ENCODE data around the gene ZNF160.
"Not testable (repeated sequence)": the region's sequence is repeated elsewhere in the genome, so short reads cannot be mapped to it uniquely, and the experiment has no call there.

ZNF160 gene

DNA sequence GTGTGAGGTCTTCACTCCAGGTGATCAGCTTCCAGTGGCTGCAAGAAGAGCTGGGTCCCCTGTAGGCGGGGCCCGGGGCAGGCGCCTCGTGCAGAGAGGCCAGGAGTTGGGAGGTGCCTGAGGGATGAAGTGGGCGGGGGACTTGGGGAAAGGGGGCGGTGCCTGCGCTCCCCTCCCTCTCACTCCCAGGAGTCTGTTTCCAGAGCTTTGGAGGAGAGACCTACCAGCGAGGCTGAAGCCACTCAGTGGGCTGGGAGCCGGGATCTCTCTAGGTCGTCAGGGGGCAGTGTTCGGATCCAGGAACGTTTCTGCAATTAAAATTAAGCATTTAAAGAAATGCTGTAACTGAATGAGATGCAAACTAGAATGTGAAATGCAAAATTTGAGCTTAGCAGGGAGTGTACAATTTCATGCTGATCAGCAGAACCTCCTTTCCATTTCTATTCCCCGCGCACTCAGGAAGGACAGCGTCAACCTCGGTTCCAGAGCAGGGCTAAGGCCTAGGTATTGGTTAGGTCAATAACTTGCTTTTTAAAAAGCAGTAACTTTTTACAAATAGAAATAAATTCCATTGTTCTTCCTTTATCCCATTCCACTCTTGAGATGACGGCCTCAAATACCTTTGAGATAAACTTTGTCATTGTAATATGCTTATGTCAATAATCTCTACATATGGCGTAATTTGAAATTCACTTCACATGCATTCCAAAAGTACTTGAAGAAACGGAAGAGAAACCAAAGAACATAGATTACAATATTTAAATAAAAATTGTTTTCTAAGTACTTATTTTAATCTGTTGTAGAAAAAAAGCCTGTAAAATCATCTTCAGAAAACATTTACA is 11.6 kb downstream of the ZNF160 start:
- DNase-seq (ENCODE audit: low spot score): no peak

DNA sequence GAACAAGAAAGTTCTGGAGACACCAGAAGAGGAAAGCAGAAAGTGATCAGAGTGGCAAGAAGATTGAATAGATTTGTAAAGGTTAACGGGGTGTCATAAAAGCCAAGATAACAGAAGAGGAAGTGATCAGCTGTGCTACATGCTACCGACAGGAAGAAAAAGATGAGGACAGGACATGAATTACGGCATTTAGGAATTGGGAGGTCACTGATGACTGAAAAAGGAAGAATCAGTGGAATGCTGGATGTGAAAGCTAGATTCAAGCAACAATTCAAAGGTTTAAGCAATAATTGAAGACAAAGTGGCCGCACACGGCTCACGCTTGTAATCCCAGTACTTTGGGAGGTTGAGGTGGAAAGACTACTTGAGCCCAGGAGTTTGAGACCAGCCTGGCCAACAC is 15.1 kb downstream of the ZNF160 start:
- no peak for DNase-seq (ENCODE audit: low spot score)

DNA sequence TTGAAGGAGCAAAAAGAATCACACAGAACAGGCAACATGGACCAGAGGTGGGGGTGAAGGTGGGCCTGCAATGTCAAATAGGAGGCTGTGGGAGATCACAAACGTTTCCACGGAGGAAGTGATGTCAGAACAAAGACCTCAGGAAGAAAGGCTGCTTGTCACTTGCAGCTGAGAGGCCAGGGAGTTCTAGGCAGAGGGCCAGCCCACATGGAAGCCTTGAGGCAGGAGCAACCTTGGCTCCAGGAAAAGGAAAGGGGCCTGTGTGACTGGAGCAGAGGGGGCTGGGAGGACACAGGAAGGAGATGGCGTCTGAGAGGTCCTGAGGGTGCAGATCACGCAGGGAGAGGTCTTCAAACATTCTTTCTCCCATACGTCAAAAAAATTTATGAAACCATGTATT is 16.3 kb downstream of the ZNF160 start:
- DNase-seq (ENCODE audit: low spot score): peak; percentile 51

DNA sequence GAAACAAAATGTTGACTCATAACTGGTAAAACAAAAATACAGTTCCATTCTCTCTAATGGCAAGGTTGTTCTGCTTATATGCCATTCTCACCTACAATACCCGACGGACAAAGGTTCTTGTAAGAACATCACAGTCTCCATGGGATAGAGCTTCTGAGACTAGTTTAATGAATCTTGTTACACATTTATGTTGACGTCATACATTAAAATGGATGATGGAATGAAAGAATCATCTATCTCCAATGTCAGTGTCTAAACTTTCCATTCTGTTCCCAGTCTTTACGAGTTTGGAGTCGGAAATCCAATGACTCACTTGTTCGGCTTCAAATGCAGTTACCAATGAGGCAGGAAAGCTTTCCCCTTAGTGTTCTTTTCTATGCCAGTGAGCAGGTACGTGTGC is 17.7 kb downstream of the ZNF160 start:
- no peak for DNase-seq (ENCODE audit: low spot score)

DNA sequence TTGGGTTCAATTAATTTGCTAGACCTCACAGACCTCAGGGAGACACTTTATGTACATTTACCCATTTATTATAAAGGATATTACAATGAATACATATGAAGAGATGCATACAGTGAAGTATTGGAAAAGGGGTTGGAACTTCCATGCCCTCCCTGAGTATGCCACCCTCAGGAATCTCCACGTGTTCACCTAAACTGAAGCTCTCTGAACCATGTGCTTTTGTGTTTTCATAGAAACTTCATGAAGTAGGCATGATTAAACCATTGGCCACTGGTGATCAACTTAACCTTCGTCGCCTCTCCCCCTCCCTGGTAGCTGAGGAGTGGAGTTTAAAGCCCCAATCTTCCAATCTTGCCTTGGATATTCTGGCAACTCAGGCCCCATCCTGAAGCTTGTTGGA is 20.3 kb downstream of the ZNF160 start:
- no peak for DNase-seq (ENCODE audit: low spot score)

DNA sequence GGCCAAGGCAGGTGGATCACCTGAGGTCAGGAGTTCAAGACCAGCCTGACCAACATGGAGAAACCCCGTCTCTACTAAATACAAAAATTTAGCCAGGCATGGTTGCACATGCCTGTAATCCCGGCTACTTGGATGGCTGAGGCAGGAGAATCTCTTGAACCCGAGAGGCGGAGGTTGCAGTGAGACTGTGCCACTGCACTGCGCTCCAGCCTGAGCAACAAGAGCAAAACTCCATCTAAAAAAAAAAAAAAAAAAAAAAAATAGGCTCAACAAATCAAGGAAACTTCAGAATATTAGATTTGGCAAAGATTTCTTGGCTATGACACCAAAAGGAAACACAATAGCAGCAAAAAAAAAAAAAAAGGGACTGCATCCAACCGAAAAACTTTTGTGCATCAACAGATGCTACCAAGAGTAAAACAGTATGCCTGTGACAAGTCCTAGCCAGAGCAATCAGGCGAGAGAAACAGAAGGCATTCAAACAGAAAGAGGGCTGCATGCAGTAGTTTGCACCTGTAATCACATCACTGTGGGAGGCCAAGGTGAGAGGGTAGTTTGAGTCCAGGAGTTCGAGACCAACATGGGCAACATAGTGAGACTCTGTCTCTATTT is 23.8 kb downstream of the ZNF160 start:
- no peak for DNase-seq (ENCODE audit: low spot score)

DNA sequence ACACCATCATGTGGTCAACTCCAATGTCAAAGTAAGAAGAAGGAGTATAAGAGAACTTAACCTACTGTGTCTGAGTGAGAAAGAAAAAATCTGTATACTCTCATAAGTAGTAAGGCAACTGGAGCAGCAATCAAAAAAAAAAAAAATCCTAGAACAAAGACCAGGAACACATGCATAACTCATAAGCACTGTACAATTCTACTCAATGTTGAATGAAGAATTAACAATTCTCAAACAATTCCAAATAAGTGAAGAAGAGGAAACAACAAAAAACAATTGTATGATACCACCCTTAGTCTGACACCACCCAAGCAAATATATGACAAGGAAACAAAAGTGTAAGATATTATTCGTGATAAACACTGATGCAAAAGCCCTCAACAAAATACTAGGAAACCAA is 24.6 kb downstream of the ZNF160 start:
- no peak for DNase-seq (ENCODE audit: low spot score)

DNA sequence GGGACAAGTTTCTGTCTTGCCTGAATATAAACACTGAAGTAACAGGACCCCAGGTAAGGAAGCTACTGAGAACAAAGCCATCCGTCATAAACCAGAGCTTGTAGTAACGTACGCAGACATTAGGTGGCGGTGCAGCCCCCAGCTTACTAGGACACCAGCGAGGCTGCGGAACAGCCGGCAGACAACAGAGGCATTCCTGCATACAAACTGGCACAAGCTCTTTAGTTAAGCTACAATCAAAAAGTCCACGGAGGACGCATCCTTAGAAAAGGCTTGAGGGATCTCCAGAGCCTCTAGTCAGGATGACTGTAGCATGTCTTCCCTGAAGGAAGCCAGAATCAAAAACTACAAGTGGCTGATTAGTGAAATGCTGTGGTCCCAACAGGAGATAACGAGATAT is 26.2 kb downstream of the ZNF160 start:
- DNase-seq (ENCODE audit: low spot score): peak; percentile 66

DNA sequence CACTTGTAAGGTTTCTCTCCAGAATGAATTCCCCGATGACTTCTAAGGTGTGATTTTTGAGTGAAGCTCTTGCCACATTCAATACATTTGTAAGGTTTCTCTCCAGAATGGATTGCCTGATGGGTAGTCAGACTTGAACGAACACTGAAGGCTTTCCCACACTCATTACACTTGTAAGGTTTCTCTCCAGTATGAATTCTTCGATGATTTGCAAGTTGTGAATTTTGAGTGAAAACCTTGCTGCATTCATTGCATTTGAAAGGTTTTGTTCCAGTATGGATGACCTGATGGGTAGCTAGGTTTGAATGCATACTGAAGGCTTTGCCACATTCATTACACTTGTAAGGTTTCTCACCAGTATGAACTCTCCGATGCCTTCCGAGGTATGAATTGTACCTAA is 34.4 kb downstream of the ZNF160 start:
- no peak for DNase-seq (ENCODE audit: low spot score)

DNA sequence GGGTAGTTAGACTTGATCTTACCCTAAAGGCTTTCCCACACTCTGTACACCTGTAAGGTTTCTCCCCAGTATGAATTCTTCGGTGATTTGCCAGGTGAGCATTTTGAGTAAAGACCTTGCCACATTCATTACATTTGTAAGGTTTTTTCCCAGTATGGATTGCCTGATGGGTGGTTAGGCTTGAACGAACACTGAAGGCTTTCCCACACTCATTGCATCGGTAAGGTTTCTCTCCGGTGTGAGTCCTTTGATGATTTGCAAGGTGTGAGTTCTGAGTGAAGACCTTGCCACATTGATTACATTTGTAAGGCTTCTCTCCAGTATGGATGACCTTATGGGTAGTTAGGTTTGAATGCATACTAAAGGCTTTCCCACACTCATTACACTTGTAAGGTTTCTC is 35.0 kb downstream of the ZNF160 start:
- DNase-seq (ENCODE audit: low spot score): no peak

DNA sequence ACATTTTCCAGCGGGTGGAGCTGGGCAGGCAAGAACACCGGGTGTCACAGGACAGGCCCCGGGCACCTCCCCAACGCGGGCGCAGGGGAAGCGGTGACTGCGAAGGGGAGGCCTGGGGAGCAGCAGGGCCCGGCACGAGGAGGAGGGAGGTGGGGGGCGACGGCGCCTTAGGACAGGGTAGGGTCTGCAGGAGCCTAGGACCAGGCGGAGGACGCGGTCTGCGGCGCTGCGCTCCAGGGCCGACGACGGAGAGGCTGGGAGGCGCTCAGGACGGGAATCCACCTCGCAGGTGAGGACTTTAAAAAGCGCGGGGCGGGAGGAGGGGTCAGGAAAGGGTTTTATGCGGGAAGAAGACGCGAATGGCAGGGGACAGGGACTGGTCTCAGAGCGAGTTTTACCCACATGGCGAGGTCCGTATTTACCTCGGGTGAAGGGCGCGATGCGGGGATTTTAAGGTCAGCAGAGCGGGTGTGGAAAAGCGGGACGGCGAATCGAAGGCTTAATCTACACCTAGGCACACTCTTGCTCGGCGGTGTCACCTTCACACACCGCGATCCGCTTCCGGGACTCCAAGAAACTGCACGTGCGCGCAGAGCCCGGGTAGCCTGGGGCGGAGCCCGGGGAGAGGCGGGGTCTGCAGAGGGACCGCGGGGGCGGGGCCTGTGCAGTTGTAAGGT is 45.2 kb downstream of the ZNF160 start:
- no peak for DNase-seq (ENCODE audit: low spot score)

DNA sequence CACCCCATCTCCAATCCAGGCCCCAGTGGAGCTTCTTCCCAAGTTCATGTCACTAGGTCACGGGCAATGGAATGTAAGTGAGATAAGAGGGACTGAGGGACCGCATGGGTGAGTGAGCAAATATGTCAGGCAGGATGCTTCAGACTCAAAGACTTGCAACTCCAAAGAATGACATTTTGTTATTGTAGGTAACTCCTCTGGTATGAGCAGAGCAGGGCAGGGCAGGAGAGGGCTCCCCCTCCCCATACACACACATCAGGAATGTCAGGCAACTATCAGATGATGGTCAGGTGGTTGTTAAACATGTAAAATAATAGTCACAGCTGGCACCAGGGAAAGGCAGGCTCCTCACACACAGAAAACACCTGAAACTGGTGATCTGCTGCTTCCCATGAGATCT is 48.1 kb downstream of the ZNF160 start:
- no peak for DNase-seq (ENCODE audit: low spot score)

DNA sequence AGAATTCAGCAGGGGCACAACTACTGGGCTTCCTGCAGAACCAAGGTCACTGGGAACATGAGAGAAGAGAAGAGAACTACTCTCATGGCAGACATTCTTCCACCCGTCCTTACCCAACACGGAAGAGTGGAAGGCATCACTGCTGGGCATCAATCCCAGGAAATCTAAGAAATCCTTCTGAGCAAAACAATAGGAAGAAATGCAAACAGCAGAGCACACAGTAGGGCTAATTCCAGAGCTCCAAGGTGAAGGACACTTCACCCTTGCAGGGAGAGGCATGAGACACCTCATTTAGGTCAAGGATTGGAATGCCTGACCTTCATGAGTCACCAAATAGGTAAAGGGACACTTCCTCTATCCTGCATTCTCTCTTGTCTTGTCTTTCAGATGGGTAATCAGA is 55.8 kb downstream of the ZNF160 start:
- no peak for DNase-seq (ENCODE audit: low spot score)

DNA sequence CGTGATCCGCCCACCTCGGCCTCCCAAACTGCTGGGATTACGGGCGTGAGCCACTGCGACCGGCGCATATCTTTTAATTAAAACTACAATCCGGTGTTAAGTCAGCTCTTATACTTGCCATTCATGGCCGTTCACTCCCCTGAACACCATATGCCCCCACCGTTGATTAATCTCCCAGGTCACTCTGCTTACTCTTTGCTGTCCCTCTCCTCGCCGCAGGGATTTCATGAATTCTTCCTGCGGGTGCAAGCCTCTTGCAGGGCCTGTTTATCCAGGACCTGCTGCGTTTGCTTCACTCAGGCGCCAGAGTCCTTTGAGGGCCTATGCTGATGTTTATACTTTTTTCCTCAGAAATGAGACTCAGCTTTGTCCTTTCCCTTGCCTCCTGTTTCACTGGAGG is 57.7 kb downstream of the ZNF160 start:
- no peak for DNase-seq (ENCODE audit: low spot score)

DNA sequence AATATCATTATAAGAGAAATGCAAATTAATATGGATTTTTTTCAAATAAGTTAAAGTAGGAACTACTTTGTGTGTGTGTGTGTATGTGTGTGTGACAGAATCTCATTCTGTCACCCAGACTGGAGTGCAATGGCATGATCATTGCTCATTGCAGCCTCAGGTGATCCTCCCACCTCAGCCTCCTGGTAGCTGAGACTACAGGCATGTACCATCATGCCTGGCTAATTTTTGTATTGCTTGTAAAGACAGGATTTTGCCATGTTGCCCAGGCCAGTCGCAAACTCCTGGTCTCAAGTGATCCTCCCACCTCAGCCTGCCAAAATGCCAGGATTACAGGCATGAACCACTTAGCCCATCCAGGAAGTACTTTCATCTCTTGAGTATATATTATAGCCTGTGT is 61.9 kb downstream of the ZNF160 start:
- no peak for DNase-seq (ENCODE audit: low spot score)

DNA sequence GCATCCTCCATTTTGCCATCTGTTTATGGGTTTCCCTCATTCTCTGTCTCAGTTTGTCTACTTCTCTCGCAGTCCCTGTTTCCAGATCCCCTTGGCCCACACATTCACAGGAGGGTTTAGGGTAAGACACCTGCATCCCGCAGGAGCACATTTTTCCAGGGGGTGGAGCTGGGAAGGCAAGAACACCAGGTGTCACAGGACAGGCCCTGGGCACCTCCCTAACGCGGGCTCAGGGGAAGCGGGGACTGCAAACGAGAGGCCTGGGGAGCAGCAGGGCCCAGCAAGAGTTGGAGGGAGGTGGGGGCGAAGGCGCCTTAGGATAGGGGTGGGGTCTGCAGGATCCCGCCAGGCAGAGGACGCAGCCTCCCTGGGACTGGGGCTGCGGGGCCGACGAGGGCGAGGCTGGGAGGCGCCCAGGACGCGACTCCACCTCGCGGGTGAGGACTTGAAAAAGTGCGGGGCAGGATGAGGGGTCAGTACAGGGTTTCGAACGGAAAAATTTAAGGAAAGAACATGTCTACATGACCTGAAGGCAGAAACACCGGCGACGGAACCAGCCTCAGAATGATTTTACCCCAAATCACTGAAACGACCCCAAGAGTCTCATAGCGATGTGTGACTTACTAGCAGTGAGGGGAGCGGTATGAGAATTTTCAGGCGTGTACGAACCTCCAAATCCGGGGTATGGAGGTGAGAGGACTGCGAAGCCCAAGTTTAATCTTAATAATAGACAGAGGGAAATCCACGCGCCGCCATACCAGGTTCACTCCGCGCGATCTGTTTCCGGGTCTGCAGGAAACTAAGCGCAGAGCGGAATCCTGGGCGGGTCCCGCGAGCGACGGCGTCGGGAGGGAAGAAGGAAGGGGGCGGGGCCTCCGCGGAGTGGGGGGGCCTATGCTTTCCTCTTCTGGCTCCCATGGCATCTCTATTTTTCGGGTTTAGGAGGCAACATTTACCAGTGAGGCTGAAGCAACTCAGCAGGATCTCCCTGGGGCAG is 65.8 kb downstream of the ZNF160 start:
- DNase-seq (ENCODE audit: low spot score): no peak

DNA sequence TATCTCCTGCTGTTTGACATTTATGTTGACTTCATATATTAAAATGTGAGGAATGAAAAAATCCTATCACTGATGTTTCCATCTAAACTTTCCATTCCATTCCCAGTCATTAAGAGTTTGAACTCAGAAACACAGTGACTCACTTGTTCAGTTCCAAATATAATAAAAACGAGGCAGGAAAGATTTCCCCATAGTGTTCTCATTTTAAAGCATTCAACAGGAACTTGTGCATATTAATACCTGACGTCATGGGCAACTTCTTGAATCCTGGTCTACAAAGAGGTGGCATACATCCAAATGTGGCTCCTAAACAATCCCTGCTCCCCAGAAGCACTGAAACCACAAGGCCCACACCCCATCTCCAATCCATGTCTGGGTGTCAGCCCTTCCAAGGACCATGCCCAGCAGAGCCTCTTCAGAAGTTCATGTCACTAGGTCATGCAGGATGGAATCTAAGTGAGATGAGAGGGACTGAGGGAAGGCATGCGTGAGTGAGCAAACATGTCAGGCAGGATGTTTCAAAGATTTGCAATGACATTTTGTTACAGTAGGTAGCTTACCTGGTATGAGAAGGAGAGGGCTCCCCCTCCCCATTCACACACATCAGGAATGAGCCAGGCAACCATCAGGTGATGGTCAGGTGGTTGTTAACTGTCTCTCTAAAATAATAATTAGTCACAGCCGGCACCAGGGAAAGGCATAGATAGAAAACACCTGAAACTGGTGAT is 68.1 kb downstream of the ZNF160 start:
- DNase-seq (ENCODE audit: low spot score): no peak

DNA sequence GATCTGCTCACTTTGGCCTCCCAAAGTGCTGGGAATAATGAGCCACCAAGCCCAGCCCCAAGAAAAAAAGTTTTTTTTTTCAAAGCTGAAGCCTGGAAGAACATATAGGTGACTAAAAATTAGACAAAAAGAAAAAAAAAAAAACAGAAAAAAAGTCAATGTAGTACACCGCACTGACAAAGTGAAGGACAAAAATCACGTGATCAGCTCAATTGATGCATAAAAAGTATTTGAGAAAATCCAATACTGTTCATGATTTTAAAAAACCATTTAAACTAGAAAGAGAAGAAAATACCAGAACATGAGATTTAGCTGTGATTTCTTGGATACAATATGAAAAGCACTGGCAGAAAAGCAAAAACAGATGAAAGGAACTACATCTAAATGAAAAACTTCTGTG is 69.2 kb downstream of the ZNF160 start:
- DNase-seq (ENCODE audit: low spot score): no peak

DNA sequence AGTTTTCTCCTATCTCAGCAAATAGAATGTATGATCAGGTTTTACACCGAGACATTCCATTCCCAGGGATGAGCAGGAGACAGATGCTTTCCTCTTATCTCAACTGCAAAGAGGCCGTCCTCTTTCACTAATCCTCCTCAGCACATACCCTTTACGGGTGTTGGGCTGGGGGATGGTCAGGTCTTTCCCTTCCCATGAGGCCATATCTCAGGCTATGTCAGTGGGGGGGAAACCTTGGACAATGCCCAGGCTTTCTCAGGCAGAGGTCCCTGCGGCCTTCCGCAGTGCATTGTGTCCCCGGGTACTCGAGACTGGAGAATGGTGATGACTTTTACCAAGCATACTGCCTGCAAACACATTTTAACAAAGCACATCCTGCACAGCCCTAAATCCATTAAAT is 74.9 kb downstream of the ZNF160 start:
- not testable (repeated sequence) for DNase-seq (ENCODE audit: low spot score)

DNA sequence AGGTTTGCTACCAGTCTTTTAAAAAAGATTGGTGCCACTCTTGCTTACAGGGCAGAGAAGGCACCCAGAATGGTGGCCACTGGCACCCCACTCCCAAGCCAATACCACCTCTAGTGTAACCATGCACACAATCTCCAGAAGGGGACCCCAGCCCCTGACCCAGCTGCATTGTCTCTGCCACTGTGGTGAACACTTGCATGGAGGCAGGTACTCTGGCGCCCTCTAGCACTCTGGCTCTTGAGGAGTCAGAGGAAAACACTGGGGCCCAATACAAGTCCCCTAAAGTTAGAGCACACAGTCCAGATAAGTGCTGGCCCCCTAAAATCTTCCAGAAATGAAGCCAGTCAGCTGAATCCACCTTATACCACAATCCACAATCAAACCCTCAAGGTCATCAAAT is 83.5 kb downstream of the ZNF160 start:
- no peak for DNase-seq (ENCODE audit: low spot score)

Measured in globus pallidus (tissue), 1 donor.